ENCODE data around the gene MAPK8.

MAPK8 gene

GRCh38 chr10:48423884-48424283 is 117.4 kb downstream of the MAPK8 start:
- no peak for DNase-seq (ENCODE audit: low spot score)
- in situ Hi-C loops (cut with MboI; ENCODE audit: low pct_unique_long_range_greater_than_20kb, low sequenced_read_pairs, unreplicated experiment), result no loop called here

DNA sequence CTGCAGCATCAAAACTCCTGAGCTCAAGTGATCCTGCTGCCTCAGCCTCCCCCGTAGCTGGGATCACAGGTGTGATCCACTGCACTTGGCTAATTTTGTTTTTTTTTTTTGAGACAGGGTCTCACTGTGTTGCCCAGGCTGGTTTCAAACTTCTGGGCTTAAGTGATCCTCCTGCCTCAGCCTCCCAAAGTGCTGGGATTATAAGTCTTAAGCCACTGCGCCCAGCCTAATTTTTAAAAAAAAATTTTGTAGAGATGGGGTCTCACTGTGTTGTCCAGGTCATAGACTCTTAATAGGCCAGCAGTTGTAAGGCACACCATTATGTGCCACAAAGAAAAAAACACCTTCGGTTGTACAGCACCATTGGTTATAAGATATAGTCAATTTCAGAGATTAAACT is 122.4 kb downstream of the MAPK8 start:
- in situ Hi-C loops (cut with MboI; ENCODE audit: low pct_unique_long_range_greater_than_20kb, low sequenced_read_pairs, unreplicated experiment), result no loop called here
- no peak for DNase-seq (ENCODE audit: low spot score)
- TF ChIP-seq, protein P1, sequence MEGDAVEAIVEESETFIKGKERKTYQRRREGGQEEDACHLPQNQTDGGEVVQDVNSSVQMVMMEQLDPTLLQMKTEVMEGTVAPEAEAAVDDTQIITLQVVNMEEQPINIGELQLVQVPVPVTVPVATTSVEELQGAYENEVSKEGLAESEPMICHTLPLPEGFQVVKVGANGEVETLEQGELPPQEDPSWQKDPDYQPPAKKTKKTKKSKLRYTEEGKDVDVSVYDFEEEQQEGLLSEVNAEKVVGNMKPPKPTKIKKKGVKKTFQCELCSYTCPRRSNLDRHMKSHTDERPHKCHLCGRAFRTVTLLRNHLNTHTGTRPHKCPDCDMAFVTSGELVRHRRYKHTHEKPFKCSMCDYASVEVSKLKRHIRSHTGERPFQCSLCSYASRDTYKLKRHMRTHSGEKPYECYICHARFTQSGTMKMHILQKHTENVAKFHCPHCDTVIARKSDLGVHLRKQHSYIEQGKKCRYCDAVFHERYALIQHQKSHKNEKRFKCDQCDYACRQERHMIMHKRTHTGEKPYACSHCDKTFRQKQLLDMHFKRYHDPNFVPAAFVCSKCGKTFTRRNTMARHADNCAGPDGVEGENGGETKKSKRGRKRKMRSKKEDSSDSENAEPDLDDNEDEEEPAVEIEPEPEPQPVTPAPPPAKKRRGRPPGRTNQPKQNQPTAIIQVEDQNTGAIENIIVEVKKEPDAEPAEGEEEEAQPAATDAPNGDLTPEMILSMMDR (IDR thresholded peaks at IDR 0.05; ENCODE audit: extremely low read depth, insufficient read depth, missing control alignments), result no peak

More at GRCh38 chr10:48423884-48424283, 117.4 kb downstream of the MAPK8 start:
- TF ChIP-seq, protein P1 (IDR thresholded peaks at IDR 0.05; ENCODE audit: extremely low read depth, insufficient read depth, missing control alignments), result no peak

DNA sequence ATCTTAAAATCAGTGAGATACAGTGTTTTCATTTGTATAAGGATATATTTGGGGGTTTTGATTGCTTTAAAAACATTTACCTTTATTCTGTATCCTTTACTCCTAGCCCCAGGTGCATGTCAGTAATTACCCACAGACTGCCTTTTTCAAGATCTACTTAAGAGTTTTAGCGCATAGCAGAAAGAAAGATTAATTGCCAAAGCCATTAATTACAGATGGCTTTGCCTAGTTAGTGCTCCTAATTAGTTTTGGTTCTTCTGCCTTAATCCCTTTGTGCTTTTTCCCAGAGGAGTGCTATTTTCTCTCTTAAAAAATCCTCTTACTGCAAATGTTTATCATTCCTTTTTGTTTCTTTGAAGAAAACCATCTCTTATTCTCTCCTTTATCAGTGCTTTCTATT is 122.8 kb downstream of the MAPK8 start:
- no peak for DNase-seq (ENCODE audit: low spot score)
- TF ChIP-seq, protein P1 (IDR thresholded peaks at IDR 0.05; ENCODE audit: extremely low read depth, insufficient read depth, missing control alignments), result no peak
- in situ Hi-C loops (cut with MboI; ENCODE audit: low pct_unique_long_range_greater_than_20kb, low sequenced_read_pairs, unreplicated experiment), result no loop called here

GRCh38 chr10:48430402-48430993 is 124.0 kb downstream of the MAPK8 start:
- DNase-seq (ENCODE audit: low spot score), result no peak
- TF ChIP-seq, protein P1 (IDR thresholded peaks at IDR 0.05; ENCODE audit: extremely low read depth, insufficient read depth, missing control alignments), result no peak
- in situ Hi-C loops (cut with MboI; ENCODE audit: low pct_unique_long_range_greater_than_20kb, low sequenced_read_pairs, unreplicated experiment), result no loop called here

DNA sequence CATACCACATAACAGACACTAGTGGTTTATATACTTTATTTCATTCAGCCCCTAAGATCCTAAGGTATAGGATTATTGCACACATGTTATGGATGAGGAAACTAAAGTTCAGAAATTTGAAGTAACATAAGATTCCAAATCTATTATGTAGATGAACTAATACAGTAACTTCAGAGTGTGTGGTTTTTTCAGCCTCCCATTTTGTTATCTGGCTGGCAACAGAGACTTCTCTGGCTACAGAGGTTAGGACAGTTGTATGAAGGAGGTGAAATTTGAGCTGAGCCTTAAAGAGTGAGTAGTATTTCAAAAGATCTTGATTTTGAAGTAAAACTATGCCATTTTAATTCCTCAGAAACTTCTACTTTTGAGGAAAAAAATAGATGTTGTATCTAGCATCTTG is 125.4 kb downstream of the MAPK8 start:
- DNase-seq (ENCODE audit: low spot score), result no peak
- TF ChIP-seq, protein P1 (IDR thresholded peaks at IDR 0.05; ENCODE audit: extremely low read depth, insufficient read depth, missing control alignments), result no peak
- in situ Hi-C loops (cut with MboI; ENCODE audit: low pct_unique_long_range_greater_than_20kb, low sequenced_read_pairs, unreplicated experiment), result no loop called here

DNA sequence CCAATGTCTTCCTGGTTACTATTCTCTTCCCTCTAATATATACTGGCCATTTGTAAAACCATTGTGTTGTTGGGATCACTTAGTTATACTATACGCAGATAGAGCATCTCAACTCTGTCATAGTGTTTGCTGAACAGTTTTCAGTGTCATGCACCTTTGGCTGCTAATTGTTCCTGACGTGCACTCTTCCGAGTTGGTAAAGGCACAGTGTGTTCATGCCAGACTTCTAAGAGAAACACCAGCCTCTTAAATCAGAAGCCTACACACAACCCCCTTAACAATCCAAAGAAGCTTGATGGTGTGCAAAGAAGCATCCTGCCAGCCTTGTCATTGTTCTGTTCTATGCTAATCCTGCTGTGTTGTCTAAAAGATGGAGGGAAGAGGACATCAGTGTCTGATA is 131.1 kb downstream of the MAPK8 start:
- in situ Hi-C loops (cut with MboI; ENCODE audit: low pct_unique_long_range_greater_than_20kb, low sequenced_read_pairs, unreplicated experiment), result no loop called here
- DNase-seq (ENCODE audit: low spot score), result no peak
- TF ChIP-seq, protein P1 (IDR thresholded peaks at IDR 0.05; ENCODE audit: extremely low read depth, insufficient read depth, missing control alignments), result no peak
